Suppressor macrophage treated with lipopolysaccharide for 1 hour (primary cell): ENCODE data around the gene MYO3A.
A peak's percentile ranks its signal among the peaks of the same experiment; 100 is the strongest.
"Not testable (repeated sequence)": the region's sequence is repeated elsewhere in the genome, so short reads cannot be mapped to it uniquely, and the experiment has no call there.

ENCODE experiments used
- DNase-seq, 3 donors: peaks; one replicate each; pipeline ENCODE4 v3.0.0-alpha.2; 2020 to 2022

The MYO3A gene

GRCh38 chr10:26093229-26093628 lies 159.2 kb downstream of the MYO3A start:
- no peak for DNase-seq

DNA sequence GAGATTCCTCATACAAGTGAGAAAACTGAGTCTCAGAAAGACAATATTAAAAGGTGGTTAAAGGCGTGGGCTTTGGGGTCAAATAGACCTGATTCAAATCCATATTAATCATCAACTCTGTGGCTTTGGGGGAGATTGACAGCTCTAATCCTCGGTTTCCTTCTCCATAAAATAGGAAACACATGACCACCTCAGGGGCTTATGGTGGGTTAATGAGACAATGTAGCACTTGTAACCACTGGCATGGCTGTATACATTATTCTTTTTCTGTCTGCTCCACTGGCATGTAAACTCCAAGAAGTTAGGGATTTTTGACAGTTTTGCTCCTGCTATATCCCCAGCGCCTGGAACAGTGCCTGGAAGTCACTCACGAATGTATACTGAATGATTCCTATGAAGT lies 161.8 kb downstream of the MYO3A start:
- no peak for DNase-seq

DNA sequence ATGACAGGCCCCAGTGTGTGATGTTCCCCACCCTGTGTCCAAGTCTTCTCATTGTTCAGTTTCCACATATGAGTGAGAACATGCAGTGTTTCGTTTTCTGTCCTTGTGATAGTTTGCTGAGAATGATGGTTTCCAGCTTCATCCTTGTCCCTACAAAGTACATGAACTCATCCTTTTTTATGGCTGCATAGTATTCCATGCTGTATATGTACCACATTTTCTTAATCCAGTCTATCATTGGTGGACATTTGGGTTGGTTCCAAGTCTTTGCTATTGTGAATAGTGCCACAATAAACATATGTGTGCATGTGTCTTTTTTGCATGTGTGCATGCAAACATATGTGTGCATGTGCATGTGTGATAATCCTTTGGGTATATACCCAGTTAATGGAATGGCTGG lies 163.5 kb downstream of the MYO3A start:
- not testable (repeated sequence) for DNase-seq

GRCh38 chr10:26112532-26112931 lies 178.5 kb downstream of the MYO3A start:
- peak in 1 of 3 donors; percentile 19 for DNase-seq

DNA sequence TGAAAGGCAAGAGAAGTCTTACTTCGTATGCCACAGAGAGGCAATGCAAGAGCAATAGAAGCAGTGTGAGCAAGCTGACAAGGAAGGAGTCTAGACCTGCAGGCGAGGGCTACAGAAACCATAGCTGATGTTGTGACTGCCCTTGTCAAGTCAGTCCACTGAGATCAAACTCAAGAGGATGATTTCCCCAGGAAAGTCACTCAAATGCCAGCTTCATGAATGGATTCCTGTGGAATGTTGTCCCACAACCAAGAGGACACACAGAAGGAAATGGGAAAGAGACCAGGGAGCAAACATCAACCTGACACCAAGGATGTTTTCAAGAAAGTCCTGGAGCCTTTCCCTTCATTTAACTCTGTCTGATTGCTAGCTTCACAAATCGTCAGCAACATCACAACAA lies 204.6 kb downstream of the MYO3A start:
- DNase-seq, result no peak

- DNase-seq, result no peak
Measured at GRCh38 chr10:26156019-26156418, 222.0 kb downstream of the MYO3A start.

DNA sequence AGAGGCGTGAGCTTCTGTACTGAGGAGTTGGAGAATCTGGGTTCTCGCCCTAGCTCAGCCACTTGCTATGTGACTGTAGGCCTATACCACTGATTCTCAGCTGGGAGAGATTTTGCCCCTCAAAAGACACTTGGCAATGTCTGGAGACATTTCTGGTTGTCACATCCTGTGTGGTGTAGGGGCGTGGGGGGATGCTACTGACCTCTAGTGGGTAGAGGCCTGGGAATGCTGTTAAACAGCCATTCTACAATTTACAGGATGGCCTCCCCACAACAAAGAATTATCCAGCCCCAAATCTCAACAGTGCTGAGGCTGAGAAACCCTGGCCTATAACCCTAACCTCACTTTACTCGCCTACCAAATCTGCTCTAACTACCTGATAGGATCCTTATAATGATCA lies 223.7 kb downstream of the MYO3A start:
- no peak for DNase-seq

DNA sequence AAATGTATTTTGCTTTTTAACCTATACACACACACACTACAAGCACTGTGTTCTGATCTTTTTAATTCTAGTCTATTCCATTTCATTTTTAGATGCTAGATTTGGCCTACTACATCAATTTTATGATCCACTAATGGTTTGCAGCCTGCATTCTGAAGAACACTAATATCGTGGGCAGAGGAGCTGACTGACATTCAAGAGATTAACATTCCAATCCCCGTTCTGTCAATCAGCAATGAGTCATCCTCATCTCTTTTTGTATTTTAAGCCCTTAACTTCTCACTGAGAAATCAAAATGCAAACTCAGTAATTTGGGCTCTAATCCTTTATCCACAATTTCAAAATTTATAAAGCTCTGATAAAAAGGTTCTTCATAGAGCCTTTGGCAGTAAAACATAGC lies 235.4 kb downstream of the MYO3A start:
- DNase-seq, result no peak

GRCh38 chr10:26172131-26172530 lies 238.1 kb downstream of the MYO3A start:
- DNase-seq, result no peak

GRCh38 chr10:26173837-26174236 lies 239.8 kb downstream of the MYO3A start:
- DNase-seq, result no peak

DNA sequence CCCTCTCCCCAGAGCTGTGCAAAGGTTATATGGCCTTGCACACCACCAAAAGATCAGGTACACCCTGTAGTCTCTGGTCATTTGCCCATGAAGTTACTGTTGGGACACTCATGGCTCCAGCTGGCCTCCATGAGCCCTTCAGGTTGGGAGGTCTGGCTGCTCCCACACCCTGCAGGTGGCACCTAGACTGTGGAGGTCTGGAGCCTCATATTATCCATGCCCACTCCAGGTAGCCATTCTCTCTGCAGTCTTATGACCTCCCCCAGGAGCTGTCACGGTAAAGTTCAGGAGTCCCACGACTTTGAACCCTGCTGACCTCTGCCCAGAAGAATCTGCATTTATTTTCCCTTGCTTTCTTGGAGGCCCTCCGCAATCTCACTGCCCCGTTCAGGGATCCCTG lies 243.3 kb downstream of the MYO3A start:
- DNase-seq, result no peak

DNA sequence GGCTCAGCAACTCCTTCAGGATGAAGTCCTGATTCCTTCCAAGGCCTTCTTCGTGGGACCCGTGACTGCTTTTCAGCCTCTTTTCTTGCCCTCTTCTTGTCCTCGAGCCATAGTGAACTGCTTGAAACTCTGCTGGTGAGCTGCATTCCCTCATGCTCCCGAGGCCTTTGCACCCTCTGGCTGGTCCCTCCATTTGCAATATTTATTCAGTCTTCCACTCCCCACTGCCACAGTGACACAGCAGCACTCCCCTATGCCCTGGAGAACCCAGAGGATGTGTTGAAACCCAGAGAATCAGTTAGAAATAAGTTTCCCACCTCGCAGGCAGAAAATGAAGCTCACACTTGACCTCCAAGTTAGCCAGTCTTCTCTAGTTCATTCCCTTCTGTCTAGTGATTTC lies 260.2 kb downstream of the MYO3A start:
- no peak for DNase-seq

DNA sequence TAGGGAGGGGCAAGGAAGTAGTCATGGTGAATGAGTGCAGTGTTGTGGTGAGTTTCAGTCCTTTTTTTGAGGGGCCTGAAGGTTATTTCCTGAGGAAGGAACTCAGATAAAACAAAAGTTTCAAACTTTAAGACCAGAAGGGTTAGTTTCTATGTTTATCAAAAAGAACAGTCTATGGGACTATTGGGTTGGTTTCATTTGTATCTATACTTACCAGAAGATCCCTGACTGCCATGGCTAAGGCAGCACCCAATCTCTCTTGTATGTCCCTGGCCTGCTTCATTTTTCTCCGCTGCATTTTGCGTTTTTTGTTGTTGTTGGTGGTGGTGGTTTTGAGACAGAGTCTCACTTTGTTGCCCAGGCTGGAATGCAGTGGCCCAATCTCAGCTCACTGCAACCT lies 263.2 kb downstream of the MYO3A start:
- DNase-seq, result no peak

- no peak for DNase-seq
Measured at GRCh38 chr10:26198119-26198518, 264.1 kb downstream of the MYO3A start.

GRCh38 chr10:26199841-26200240 lies 265.8 kb downstream of the MYO3A start:
- DNase-seq, result no peak

- no peak for DNase-seq
Measured at GRCh38 chr10:26205223-26205622, 271.2 kb downstream of the MYO3A start.

- no peak for DNase-seq
Measured at GRCh38 chr10:26211781-26212444, 277.9 kb downstream of the MYO3A start.

DNA sequence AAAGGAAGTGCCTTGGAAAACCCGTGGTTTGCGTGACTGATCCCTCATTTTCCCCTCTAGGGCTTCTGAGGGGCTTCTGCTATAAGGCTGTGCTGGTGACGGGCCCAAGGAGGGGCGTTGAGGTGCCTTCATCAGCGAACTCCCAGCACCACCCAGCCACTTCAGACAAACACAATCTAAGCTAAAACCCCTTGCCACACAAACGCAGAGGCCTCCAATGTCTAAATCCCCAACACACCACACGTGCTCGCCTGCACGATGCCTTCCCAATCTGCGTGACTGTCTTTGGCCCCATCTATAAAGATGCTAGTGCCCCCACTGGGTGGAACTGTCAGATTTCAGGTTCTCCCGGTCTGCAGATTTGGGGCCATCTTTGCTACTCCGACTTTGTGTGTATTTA lies 278.5 kb downstream of the MYO3A start:
- no peak for DNase-seq

DNA sequence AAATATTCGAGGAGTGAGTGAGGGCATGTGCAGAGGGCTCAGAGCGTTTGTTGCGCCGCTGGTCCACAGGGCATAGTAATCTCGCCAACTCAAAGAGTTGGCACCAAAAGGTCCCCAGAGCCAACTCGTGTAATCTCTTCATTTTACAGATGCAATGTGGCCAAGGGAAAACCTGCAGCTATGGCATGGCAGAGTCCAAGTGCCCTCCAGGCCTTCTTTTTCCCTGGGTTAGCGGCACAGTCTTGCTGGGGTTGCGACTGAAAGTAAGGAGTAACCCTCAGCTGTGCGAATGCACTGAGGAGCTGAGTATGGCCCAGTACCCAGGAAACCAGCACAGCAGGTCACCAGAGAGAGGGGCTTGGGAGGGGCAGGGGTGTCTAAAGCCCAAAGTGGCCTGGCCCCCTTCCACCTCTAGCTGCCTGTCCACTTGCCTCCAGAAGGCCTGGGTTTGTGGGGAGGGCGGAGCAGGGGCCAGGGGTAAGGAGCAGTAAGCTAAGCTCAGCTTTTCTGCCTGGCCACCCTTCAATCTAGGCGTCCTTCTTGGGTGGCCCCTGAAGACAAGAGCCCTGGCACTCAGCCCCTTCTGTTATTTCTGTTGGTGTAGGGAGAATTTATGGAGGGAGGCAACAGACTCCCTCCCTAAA lies 279.2 kb downstream of the MYO3A start:
- no peak for DNase-seq

DNA sequence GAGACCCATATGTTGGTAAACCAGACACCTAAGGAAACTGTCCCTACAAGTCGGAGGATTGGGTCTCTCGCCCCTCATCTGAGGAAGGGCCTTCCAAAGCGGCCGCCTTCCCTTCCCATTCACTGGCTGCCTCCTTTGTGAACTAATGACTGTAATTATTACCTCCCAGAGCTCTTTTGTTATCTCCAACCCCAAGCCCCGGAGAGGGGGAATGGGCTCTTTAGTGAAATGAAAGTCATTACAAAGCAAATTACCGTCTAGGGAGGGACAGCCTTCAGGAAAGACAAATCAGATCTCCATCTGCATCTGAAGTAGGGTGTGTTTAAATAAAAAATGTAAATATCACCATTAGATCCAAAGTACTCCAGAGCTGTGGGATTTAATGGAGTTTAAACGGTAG lies 280.0 kb downstream of the MYO3A start:
- DNase-seq, result no peak

DNA sequence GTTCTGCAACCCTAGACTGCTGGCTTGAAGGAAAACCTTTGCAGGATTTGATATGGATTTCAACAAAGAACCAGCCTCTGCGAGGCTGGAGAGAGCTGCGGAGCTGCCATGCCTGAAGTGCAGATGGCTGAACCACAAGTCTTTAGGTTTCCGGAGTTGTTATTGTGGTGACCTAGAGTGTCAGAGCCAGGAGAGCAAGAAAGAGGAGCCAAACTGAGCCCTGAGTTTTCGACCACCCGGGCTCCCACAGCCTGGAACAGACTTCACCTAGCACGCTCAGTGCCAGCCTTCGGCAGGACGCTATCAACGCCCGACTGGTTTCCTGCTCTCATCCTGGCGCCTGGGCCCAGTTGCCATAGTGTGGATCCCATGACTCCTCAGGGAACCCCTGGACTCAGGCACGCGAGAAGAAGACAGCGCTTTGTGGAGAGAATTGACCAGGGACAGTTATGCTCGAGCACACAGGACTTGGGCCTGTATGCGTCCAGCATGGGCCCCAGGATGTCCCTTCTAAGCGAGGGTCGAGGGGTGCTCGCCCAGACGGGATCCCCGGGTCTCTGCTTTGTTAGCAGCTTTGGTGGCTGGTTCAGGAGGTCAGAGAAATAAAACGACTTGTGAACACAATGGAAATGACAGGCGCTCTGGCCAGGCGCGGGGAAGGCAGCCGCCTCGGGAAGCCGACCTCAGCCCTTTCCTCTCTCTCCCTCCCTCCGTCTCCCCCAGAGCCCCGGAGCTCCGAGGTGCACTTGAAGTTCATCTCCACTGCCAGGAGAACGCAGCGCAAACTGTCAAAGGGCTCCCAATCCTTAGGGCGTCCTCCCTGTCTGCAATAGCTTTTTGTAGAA lies 280.7 kb downstream of the MYO3A start:
- DNase-seq, result no peak

GRCh38 chr10:26215396-26215934 lies 281.4 kb downstream of the MYO3A start:
- DNase-seq, result no peak

GRCh38 chr10:26215935-26216584 lies 282.0 kb downstream of the MYO3A start:
- peak; percentile 52 to 74 (median 53) for DNase-seq
